NCI-H2107 treated with DMSO at 0.1 percent for 48 hours (cell line): ENCODE results near the gene ABHD4.
A peak's percentile ranks its signal among the peaks of the same experiment; 100 is the strongest.
"Not testable (repeated sequence)": the region's sequence is repeated elsewhere in the genome, so short reads cannot be mapped to it uniquely, and the experiment has no call there.

ENCODE experiments used
- DNase-seq: peaks from one replicate; lab custom pipeline; 2025; ENCODE audit not compliant: unreplicated experiment; lab: John Stamatoyannopoulos, UW

The ABHD4 gene

GRCh38 chr14:22588526-22589095 lies 9.5 kb upstream of the ABHD4 start:
- no peak for DNase-seq

GRCh38 chr14:22589096-22589839 lies 8.8 kb upstream of the ABHD4 start, which contains the start of gene DAD1:
TSS of gene DAD1 (minus strand) at chr14:22589224. CDS start at chr14:22589157, 67 bp downstream.
- DNase-seq = peak; percentile 100

- DNase-seq = no peak
Measured at GRCh38 chr14:22593189-22593588, 4.9 kb upstream of the ABHD4 start.

DNA sequence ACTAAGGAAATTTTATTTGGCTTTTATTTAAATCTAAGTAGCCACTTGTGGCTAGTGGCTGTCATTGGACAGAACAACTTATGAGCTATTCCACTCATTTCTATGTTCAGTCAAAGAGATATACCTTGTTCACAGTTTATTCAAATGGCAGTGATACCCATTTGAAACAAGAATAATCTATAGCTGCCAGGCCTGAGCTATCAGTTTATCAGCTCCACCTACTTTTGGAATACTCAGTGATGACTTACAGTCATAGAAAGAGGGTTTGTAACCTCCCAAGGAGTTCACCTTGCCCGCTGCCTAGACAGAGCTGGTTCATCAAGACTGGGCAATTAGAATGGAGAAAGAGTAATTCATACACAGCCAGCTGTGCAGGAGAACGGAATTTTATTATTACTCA lies 4.5 kb upstream of the ABHD4 start:
- no peak for DNase-seq

DNA sequence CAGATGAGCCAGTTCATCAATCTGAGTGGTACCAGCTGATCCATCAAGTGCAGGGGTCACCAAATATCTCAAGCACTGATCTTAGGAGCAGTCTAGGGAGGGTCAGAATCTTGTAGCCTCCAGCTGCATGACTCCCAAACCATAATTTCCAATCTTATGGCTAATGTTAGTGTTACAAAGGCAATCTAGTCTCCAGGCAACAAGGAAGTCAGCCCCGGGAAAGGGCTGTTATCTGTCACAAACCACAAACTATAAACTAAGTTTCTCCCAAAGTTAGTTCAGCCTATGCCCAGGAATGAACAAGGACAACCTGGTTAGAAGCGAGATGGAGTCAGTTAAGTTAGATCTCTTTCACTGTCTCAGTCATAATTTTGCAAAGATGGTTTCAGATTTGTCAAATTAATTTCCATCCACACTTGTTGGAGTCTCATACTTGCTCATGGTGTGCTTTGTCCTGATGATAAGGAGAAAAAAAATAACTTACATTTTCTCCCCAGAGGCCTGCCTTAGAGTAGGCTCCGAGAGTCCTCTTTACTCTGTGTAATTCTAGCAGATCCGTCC lies 3.9 kb upstream of the ABHD4 start:
- DNase-seq = no peak

GRCh38 chr14:22596354-22596879 lies 1.7 kb upstream of the ABHD4 start:
- no peak for DNase-seq

- DNase-seq = no peak
Measured at GRCh38 chr14:22597265-22597664, 835 bp upstream of the ABHD4 start.

DNA sequence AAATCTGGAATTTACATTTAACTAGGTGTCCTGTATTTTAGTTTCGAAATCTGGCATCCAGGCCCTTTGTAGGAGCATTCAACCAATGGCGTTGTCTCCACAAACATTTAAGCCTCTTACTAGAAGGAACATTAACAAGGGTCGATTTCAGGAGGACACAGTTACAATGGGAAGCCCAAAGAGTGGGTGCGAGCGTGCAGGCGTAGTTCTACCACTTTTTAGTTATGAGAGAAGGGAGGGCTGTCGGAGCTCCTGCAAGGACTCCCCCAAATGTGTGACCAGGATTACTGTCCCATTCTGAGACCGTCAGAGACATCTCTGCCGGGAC lies 365 bp upstream of the ABHD4 start:
- no peak for DNase-seq

DNA sequence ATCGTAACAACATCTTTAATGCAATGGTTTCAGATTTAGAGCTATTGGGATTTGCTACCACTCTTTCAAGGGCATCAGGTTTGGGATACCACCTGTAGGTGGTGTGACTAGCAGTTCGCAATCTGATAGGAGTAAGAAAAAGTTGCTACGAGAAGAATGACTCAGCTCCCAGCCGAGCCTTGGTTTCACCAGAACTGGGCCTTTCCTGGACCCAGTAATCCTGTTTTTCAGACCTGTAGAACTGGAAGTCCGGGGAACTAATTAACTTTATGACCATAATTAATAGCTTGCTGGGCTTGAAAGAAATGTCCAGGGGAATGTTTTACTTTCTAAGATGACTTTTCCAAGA lies 770 bp downstream of the ABHD4 start:
- DNase-seq = peak; percentile 43

DNA sequence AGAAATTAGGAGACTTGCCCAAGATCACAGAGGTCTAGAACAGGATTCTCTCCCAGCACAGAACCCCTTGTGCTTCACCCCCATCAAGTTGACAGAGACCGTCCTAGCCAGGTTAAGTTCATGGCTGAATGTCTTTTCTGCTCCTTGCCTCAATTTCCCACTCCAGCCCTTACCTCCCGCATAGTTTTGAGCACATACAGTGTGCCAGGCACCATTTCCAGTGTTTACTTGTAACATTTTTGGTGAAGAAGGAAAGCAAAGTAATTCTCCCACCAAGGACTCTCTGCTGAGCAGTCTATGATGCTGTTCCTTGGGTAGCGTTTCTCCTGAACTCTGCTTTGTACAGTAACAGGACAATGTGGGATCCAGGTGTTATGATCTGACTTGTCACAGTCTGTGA lies 1.2 kb downstream of the ABHD4 start:
- no peak for DNase-seq

GRCh38 chr14:22600027-22600426 lies 1.9 kb downstream of the ABHD4 start:
- no peak for DNase-seq

- DNase-seq = no peak
Measured at GRCh38 chr14:22601456-22601855, 3.4 kb downstream of the ABHD4 start.

GRCh38 chr14:22601996-22602395 lies 3.9 kb downstream of the ABHD4 start:
- peak; percentile 29 for DNase-seq

DNA sequence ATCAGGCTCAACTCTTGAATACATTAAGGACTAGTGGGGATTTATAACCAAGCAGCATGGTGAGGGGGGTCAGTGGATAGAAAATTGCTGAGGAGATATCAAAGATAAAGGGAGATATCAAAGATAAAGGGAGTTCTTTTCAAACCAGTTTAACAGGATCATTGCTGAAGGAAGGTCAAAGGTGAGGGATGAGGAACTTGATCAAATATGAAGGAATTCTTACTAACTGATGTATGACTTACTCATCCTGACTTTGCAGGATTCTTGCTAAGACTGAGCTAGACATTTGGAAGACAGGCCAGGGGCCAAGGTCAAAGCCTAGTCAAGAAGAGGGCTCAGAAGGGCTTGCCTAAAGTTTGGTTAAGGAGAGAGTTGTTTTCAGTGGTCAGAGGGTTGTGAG lies 4.8 kb downstream of the ABHD4 start:
- DNase-seq = no peak

- DNase-seq = no peak
Measured at GRCh38 chr14:22606380-22606779, 8.3 kb downstream of the ABHD4 start.

GRCh38 chr14:22607291-22607690 lies 9.2 kb downstream of the ABHD4 start:
- no peak for DNase-seq

GRCh38 chr14:22610931-22611330 lies 12.8 kb downstream of the ABHD4 start:
- DNase-seq = no peak

DNA sequence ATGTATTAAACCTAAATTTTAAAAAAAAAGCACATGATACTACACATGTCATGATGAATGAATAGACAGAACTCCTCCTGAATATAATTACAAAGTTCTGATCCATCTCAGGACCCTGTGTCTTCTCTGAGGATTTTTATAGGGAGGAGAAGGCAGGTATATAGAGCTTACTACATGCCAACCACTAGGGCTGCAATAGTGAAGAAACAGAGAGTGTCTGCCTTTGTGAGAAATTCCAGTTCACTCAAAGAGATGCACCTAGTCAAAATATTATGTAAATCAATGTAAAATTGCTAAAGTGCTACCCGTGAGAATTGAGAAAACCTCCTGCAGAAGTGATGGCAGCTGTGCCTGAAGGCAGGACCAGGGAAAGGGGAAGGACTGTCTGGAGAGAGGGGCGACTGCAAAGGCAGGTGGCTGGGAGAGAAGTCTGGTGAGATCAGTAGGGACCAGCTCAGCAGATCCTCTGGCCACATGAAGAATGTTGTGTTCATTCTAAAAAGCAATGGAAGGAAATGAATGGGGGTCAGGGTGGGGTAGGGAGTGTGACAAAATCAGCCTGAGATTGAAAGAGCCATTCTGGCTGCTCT lies 15.1 kb downstream of the ABHD4 start:
- no peak for DNase-seq

DNA sequence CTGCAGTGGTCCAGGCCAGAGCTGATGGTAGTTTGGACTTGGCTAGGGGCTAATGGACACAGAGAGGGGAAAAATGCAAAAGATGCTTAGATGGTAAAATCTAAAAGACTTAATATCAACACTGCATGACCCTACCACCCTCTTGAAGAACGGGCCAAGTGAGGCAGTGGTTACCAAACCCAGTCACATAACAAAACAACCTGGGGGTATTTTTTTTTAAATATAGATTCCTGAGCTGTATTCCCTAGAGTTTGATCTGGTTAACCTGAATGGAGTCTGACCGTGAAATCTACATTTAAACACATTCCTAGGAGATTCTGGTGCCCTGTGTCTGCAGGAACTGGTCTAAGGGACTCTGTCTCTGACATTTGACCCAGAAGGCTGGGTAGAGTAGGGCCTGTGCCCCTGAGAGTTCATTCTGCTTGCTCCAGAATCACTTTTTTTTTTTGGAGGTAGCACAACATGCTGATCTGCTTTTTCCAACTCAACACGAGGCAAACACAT lies 15.7 kb downstream of the ABHD4 start:
- no peak for DNase-seq

GRCh38 chr14:22614240-22614799 lies 16.2 kb downstream of the ABHD4 start:
- no peak for DNase-seq

DNA sequence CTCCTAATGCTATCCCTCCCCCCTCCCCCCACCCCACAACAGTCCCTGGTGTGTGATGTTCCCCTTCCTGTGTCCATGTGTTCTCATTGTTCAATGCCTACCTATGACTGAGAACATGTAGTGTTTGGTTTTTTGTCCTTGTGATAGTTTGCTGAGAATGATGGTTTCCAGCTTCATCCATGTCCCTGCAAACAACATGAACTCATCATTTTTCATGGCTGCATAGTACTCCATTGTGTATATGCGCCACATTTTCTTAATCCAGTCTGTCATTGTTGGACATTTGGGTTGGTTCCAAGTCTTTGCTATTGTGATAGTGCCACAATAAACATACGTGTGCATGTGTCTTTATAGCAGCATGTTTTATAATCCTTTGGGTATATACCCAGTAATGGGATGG lies 17.7 kb downstream of the ABHD4 start:
- DNase-seq = not testable (repeated sequence)

GRCh38 chr14:22622255-22622654 lies 24.2 kb downstream of the ABHD4 start:
- DNase-seq = no peak
